ENCODE data around the gene RBCK1. TPM values are rescaled to one million over a fixed set of nuclear protein-coding genes. Genes with fewer than 3 reads are reported as not detected.
"Not testable (repeated sequence)": the region's sequence is repeated elsewhere in the genome, so short reads cannot be mapped to it uniquely, and the experiment has no call there.

RBCK1 gene
- total and polyA plus RNA-seq, 4 experiments from 2014 or later: 75.2 to 118 (median 96.5) TPM

DNA sequence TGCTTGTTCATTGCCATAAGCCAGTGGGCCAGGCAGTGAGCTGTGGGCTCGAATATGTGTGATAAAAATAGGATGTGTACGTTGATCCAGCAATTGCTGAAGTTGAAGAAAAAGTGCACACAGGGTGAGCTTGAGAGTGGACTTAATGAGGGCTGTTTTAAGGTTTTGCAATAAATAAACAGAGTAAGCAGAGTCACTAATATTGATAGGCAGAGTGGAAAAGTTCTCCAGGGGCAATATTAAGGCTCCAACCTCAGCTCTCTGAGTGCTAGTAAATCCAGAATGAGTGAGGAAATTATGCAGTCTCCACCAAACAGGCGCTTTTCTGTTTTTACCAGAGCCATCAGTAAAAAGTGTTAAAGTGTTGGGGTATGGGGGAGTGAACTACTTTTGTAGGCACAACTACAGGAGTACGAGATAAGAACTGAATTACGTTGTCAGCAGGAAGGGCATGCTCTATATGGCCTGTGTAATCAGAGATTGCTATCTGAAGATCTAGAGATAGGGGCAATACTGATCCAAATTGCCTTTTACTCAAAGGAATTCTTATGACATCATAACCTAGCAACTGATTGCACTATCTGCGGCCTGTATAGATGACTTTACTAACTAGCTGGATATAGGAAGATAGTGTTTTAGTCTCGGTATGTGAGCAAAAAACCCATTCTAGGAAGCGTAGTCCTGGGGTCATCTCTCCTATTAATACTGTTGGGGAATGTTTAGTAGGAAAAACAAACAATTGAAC lies 61.8 kb downstream of the RBCK1 start:
- no peaks in the 10 kb centered on the region for H3K27me3 ChIP-seq (ENCODE audit: insufficient read depth, low read length)
- no peak overlapping the region for H3K4me3 ChIP-seq (ENCODE audit: low read length in 2 of 2)
- H3K9me3 ChIP-seq (ENCODE audit: control insufficient read depth in 1 of 2, low read length in 2 of 2): peaks cover 0 to 8% of the 10 kb centered on the region in 2 donors
- Mint-ChIP-seq H3K27ac (no peak overlapping the region), H3K27me3 (peaks cover 5 to 11% of the 10 kb centered on the region in 2 donors), H3K4me3 (no peak overlapping the region), H3K9me3 (peaks cover 0 to 23% (median 11%) of the 10 kb centered on the region in 8 donors), H3K36me3 (peaks cover 0 to 5% of the 10 kb centered on the region in 2 donors), H3K4me1 (peaks cover 0 to 2% (median 0%) of the 10 kb centered on the region in 4 donors)
- ChIA-PET POLR2A (ENCODE audit: partially characterized antibody) (no interaction called here), CTCF (ENCODE audit: partially characterized antibody) (interaction anchor here (1.0 to 1.5 kb wide), 2 partner anchors 8 to 116 kb away, joined by 3 to 5 read pairs; no protein-coding TSS in a partner anchor)
- no peaks in the 10 kb centered on the region for H3K36me3 ChIP-seq (ENCODE audit: insufficient read depth, low read length)
- H3K4me1 ChIP-seq (ENCODE audit: insufficient read depth, low read length): no peaks in the 10 kb centered on the region
- DNase-seq: no peak
- H3K27ac ChIP-seq (ENCODE audit: low read depth, low read length): no peak overlapping the region
- intact Hi-C loops (cut with micrococcal nuclease): no loop called here

DNA sequence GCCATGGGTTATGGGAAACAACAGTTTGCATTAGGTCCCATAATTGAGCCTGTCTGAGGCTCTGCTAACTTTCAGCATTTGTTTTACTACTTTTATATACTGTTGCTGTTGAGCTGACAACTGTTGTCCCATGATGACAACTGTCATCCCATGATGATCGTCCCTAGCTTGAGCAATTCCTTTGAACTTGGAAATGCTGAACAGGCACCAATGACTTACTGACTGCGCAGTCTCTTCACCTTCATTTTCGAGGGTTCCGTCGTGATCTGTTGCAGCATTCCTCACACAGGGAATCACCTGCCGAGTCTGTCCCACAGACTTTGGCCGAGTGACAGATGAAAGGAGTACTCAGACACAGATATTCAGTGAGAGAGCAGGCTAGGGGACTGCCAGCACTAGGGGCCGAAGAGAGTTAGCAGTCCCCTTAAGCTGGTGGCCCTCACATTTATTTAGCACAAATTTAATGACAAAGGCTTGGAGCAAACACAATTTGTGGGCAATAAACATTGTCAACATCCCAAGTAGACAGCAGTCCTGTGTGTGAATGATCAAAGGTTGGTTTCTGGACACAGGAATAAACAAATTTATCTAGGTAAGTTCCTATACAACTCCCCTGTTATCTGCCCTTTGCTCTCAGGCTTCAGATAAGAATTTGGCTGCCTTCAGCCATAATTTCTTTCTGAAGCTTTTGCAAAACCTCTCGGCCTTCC lies 64.2 kb downstream of the RBCK1 start:
- Mint-ChIP-seq H3K4me1 (no peaks in the 10 kb centered on the region), H3K4me3 (no peak overlapping the region), H3K9me3 (peaks cover 0 to 23% (median 11%) of the 10 kb centered on the region in 8 donors), H3K36me3 (peaks cover 4 to 5% of the 10 kb centered on the region in 2 donors), H3K27me3 (peaks cover 5 to 10% of the 10 kb centered on the region in 2 donors), H3K27ac (no peak overlapping the region)
- ChIA-PET POLR2A (ENCODE audit: partially characterized antibody) (interaction anchor here (1.6 kb wide), 1 partner anchor 34 kb away, joined by 5 read pairs; no protein-coding TSS in a partner anchor), CTCF (ENCODE audit: partially characterized antibody) (interaction anchor here (1.0 kb wide), 1 partner anchor 117 kb away, joined by 3 read pairs; no protein-coding TSS in a partner anchor)
- Histone ChIP-seq H3K4me1 (ENCODE audit: insufficient read depth, low read length) (no peaks in the 10 kb centered on the region), H3K4me3 (ENCODE audit: low read length in 2 of 2) (no peak overlapping the region), H3K36me3 (ENCODE audit: insufficient read depth, low read length) (no peaks in the 10 kb centered on the region), H3K27me3 (ENCODE audit: insufficient read depth, low read length) (no peaks in the 10 kb centered on the region), H3K9me3 (ENCODE audit: control insufficient read depth in 1 of 2, low read length in 2 of 2) (peaks cover 0 to 8% of the 10 kb centered on the region in 2 donors), H3K27ac (ENCODE audit: low read depth, low read length) (no peak overlapping the region)
- intact Hi-C loops (cut with micrococcal nuclease): no loop called here
- no peak for DNase-seq

DNA sequence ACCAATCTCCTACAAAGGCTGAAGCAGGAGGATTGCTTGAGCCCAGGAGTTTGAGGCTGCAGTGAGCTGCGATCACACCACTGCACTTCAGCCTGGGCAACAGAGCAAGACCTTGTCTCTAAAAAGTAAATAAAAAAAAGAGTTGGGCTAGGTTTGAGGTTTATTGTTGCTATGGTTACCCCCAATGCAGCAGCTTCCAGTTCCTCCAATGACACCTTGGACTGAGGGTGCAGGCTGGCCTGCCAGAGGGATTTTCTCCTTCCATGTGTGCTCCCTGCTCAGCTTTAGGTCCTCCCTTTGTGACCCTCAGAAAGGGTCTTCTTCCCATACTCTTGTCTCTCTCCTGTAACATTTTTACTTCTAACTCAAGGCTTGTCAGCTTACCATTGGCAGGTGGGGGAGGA lies 64.8 kb downstream of the RBCK1 start:
- Histone ChIP-seq H3K27ac (ENCODE audit: low read depth, low read length) (no peak overlapping the region), H3K9me3 (ENCODE audit: control insufficient read depth in 1 of 2, low read length in 2 of 2) (peaks cover 0 to 8% of the 10 kb centered on the region in 2 donors), H3K36me3 (ENCODE audit: insufficient read depth, low read length) (no peaks in the 10 kb centered on the region), H3K4me1 (ENCODE audit: insufficient read depth, low read length) (no peaks in the 10 kb centered on the region), H3K4me3 (ENCODE audit: low read length in 2 of 2) (no peak overlapping the region), H3K27me3 (ENCODE audit: insufficient read depth, low read length) (no peaks in the 10 kb centered on the region)
- no peak overlapping the region for H3K4me3 Mint-ChIP-seq
- ChIA-PET POLR2A (ENCODE audit: partially characterized antibody) (interaction anchor here (1.6 kb wide), 1 partner anchor 34 kb away, joined by 5 read pairs; no protein-coding TSS in a partner anchor), CTCF (ENCODE audit: partially characterized antibody) (interaction anchor here (1.0 kb wide), 1 partner anchor 117 kb away, joined by 3 read pairs; no protein-coding TSS in a partner anchor)
- no peaks in the 10 kb centered on the region for H3K4me1 Mint-ChIP-seq
- H3K27me3 Mint-ChIP-seq: peaks cover 5 to 8% of the 10 kb centered on the region in 2 donors
- DNase-seq: no peak
- peaks cover 5% of the 10 kb centered on the region in 2 donors for H3K36me3 Mint-ChIP-seq
- peak overlapping the region in 1 of 7 donors; percentile 38 for H3K27ac Mint-ChIP-seq
- intact Hi-C loops (cut with micrococcal nuclease): no loop called here
- H3K9me3 Mint-ChIP-seq: peaks cover 0 to 23% (median 11%) of the 10 kb centered on the region in 8 donors

DNA sequence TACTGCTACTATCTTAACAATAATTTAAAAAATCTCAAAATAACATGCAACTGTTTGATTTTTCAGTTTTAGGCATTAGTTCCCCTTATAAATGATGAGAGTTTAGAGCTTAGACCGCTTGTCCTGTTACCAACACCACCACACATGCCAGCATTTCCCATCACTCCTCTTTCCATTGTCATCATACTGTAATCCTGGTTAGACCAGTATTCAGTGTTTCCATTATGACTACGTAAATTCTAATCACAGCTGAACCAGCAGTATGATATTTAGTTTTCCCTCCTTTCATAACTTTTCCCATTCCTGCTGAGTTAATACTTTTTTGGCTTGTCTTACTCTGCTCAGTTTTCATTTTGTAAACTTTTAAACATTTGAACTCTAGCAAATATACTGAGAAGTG lies 66.5 kb downstream of the RBCK1 start:
- Mint-ChIP-seq H3K4me1 (peaks cover 5 to 8% (median 6%) of the 10 kb centered on the region in 4 donors), H3K27ac (no peak overlapping the region), H3K9me3 (peaks cover 0 to 18% (median 10%) of the 10 kb centered on the region in 8 donors), H3K4me3 (no peak overlapping the region), H3K27me3 (peaks cover 2 to 8% of the 10 kb centered on the region in 2 donors), H3K36me3 (peaks cover 13 to 14% of the 10 kb centered on the region in 2 donors)
- no peaks in the 10 kb centered on the region for H3K27me3 ChIP-seq (ENCODE audit: insufficient read depth, low read length)
- no peak overlapping the region for H3K4me3 ChIP-seq (ENCODE audit: low read length in 2 of 2)
- DNase-seq: no peak
- H3K36me3 ChIP-seq (ENCODE audit: insufficient read depth, low read length): no peaks in the 10 kb centered on the region
- peaks cover 0 to 8% of the 10 kb centered on the region in 2 donors for H3K9me3 ChIP-seq (ENCODE audit: control insufficient read depth in 1 of 2, low read length in 2 of 2)
- ChIA-PET CTCF (ENCODE audit: partially characterized antibody) (interaction anchor here (1.2 kb wide), 1 partner anchor 11 kb away, joined by 3 read pairs; no protein-coding TSS in a partner anchor), POLR2A (ENCODE audit: partially characterized antibody) (no interaction called here)
- intact Hi-C loops (cut with micrococcal nuclease): no loop called here
- no peak overlapping the region for H3K27ac ChIP-seq (ENCODE audit: low read depth, low read length)
- no peaks in the 10 kb centered on the region for H3K4me1 ChIP-seq (ENCODE audit: insufficient read depth, low read length)

DNA sequence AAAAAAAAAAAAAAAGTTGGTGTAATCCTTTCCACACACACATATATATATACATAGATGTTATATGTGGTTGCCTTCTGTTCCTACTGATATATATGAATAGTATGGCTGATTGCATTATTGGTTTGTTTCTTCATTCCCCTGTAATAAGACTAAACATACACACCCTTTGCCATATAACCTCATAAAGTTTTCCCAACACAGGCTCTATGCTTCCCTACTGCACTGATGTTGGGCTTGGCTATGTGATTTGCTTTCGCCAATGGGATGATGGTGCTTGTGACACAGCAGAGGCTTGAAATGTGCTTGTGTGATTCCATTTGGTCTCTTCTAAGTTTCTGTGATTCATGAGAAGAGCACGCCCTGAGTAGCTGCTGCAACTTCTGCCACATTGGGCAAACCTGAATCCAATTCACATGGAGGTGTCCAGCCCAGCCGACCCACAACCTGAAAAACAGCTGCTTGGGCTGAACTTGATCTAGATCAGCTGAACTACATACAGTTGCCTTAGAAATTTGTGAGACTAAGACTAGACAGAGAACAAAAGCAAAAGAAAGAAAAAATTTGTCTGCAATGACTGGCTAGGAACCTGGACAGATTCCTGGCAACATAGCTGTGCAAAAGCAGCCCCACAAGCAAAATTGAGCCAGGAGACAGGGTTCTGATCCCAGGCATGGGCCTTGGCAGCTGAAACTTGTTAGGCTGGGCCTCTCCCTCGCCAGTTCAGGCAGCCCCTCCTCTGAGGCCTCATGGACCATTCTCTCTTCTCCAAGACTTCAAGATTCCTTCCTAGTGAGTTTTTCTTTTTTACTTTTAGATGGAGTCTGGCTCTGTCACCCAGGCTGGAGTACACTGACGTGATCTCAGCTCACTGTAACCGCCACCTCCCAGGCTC lies 67.6 kb downstream of the RBCK1 start:
- Mint-ChIP-seq H3K4me1 (peaks cover 5 to 14% (median 8%) of the 10 kb centered on the region in 4 donors), H3K27me3 (no peaks in the 10 kb centered on the region), H3K9me3 (peaks cover 0 to 7% (median under 1%) of the 10 kb centered on the region in 8 donors), H3K36me3 (peaks cover 14% of the 10 kb centered on the region in 2 donors), H3K4me3 (no peak overlapping the region), H3K27ac (peak overlapping the region in 2 of 7 donors; percentile 9 to 42)
- no peaks in the 10 kb centered on the region for H3K27me3 ChIP-seq (ENCODE audit: insufficient read depth, low read length)
- CTCF ChIA-PET (ENCODE audit: partially characterized antibody): interaction anchor here (1.2 to 9.9 kb wide), 8 partner anchors 9 to 145 kb away, joined by 5 to 132 read pairs (median 7); partner anchors contain the start of gene TBC1D20
- POLR2A ChIA-PET (ENCODE audit: partially characterized antibody): interaction anchor here (1.0 kb wide), 1 partner anchor 10 kb away, joined by 3 read pairs; no protein-coding TSS in a partner anchor
- DNase-seq: no peak
- H3K9me3 ChIP-seq (ENCODE audit: control insufficient read depth in 1 of 2, low read length in 2 of 2): peaks cover 0 to under 1% of the 10 kb centered on the region in 2 donors
- peaks cover 5% of the 10 kb centered on the region for H3K4me1 ChIP-seq (ENCODE audit: insufficient read depth, low read length)
- H3K4me3 ChIP-seq (ENCODE audit: low read length in 2 of 2): no peak overlapping the region
- H3K27ac ChIP-seq (ENCODE audit: low read depth, low read length): no peak overlapping the region
- intact Hi-C loops (cut with micrococcal nuclease): no loop called here
- no peaks in the 10 kb centered on the region for H3K36me3 ChIP-seq (ENCODE audit: insufficient read depth, low read length)

- H3K9me3 ChIP-seq (ENCODE audit: control insufficient read depth in 1 of 2, low read length in 2 of 2); H3K4me3 ChIP-seq (ENCODE audit: low read length in 2 of 2); intact Hi-C loops (cut with micrococcal nuclease); DNase-seq; H3K27ac Mint-ChIP-seq; H3K4me3 Mint-ChIP-seq; H3K27ac ChIP-seq (ENCODE audit: low read depth, low read length); H3K9me3 Mint-ChIP-seq; H3K27me3 Mint-ChIP-seq; H3K27me3 ChIP-seq (ENCODE audit: insufficient read depth, low read length); H3K36me3 ChIP-seq (ENCODE audit: insufficient read depth, low read length): not testable (repeated sequence)
- peaks cover 14% of the 10 kb centered on the region for H3K4me1 ChIP-seq (ENCODE audit: insufficient read depth, low read length)
- POLR2A ChIA-PET (ENCODE audit: partially characterized antibody): interaction anchor here (1.0 kb wide), 1 partner anchor 11 kb away, joined by 3 read pairs; no protein-coding TSS in a partner anchor
- H3K4me1 Mint-ChIP-seq: peaks cover 13 to 23% (median 17%) of the 10 kb centered on the region in 4 donors
- CTCF ChIA-PET (ENCODE audit: partially characterized antibody): interaction anchor here (1.2 to 9.9 kb wide), 8 partner anchors 10 to 146 kb away, joined by 5 to 132 read pairs (median 7); partner anchors contain the start of gene TBC1D20
- H3K36me3 Mint-ChIP-seq: peaks cover 14 to 15% of the 10 kb centered on the region in 2 donors
These were observed 68.6 kb downstream of the RBCK1 start for GRCh38 chr20:476561-477249.

Measured in CD4-positive, alpha-beta memory T cell (primary cell).